DND-41 (cell line): ENCODE data around the gene PTPRA.

Source experiments
- EZH2 ChIP-seq: IDR thresholded peaks from 3 replicates; pipeline ENCODE4 v1.6.1; 2012; ENCODE audit warnings: borderline replicate concordance, low read depth, mild to moderate bottlenecking, moderate library complexity, low read length, inconsistent platforms; ENCODE audit not compliant: severe bottlenecking
- TF ChIP-seq, protein P1 (sequence below): IDR thresholded peaks from 2 replicates; pipeline ENCODE4 v1.5.1; 2012; ENCODE audit warnings: borderline replicate concordance, low read length, moderate library complexity, mild to moderate bottlenecking; ENCODE audit not compliant: poor library complexity, severe bottlenecking; ENCODE audit errors: extremely low read depth

DNA sequence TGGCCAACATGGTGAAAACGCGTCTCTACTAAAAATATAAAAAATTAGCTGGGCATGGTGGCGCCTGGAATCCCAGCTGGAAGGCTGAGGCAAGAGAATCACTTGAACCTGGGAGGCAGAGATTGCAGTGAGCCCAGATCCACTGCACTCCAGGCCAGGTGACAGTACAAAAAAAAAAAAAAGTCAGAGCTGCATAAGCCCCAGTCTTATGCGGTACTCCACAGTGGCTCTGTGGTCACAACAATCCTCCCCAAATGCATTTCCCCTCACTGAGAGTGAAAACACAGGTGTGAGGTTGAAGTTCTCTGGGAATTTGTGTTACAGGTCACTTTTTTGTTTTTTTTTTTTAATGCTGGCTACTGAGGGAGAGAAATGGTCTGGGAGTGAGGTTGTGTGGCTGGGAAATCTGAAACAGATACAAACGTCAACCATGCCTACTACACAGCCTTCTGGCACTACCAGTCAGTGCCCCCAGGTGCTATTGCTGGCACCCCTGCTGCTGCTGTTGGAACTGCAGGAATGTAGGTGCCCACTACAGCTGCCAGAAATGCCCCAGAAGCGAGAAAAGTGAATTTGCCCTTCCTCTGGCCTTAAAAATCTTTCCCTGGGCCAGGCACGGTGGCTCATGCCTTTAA, 178.2 kb downstream of the PTPRA start:
- TF ChIP-seq, protein P1, sequence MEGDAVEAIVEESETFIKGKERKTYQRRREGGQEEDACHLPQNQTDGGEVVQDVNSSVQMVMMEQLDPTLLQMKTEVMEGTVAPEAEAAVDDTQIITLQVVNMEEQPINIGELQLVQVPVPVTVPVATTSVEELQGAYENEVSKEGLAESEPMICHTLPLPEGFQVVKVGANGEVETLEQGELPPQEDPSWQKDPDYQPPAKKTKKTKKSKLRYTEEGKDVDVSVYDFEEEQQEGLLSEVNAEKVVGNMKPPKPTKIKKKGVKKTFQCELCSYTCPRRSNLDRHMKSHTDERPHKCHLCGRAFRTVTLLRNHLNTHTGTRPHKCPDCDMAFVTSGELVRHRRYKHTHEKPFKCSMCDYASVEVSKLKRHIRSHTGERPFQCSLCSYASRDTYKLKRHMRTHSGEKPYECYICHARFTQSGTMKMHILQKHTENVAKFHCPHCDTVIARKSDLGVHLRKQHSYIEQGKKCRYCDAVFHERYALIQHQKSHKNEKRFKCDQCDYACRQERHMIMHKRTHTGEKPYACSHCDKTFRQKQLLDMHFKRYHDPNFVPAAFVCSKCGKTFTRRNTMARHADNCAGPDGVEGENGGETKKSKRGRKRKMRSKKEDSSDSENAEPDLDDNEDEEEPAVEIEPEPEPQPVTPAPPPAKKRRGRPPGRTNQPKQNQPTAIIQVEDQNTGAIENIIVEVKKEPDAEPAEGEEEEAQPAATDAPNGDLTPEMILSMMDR: no peak
- TF ChIP-seq EZH2: no peak
